Neural progenitor cell (in vitro differentiated cells): ENCODE measurements around the gene EIF2AK2. TPM values are rescaled to one million over a fixed set of nuclear protein-coding genes. Genes with fewer than 3 reads are reported as not detected.
"Not testable (repeated sequence)": the region's sequence is repeated elsewhere in the genome, so short reads cannot be mapped to it uniquely, and the experiment has no call there.

Experiments used
- DNase-seq: peaks from one replicate; pipeline ENCODE4 v3.0.0-alpha.2; 2016; ENCODE audit warnings: low spot score
- H2AFZ ChIP-seq: fragments of 200-600 bp; sonication (generic); replicated peaks from 2 replicates; pipeline ENCODE4 v1.6.1; 2016; ENCODE audit warnings: antibody characterized with exemption
- H3F3A ChIP-seq: fragments of 200-600 bp; sonication (generic); 2 replicates; pipeline ENCODE4 v1.6.1; 2016; ENCODE audit warnings: antibody characterized with exemption, low read depth
- H3K27ac ChIP-seq: fragments of 200-600 bp; sonication (generic); 2 replicates; pipeline ENCODE4 v1.5.1; 2016; ENCODE audit warnings: mild to moderate bottlenecking
- H3K27me3 ChIP-seq: fragments of 200-600 bp; sonication (generic); 2 replicates; pipeline ENCODE4 v1.6.1; 2016; ENCODE audit warnings: mild to moderate bottlenecking, moderate library complexity
- H3K36me3 ChIP-seq: fragments of 200-600 bp; sonication (generic); 2 replicates; pipeline ENCODE4 v1.5.1; 2016
- H3K4me1 ChIP-seq: fragments of 200-600 bp; sonication (generic); 2 replicates; pipeline ENCODE4 v1.6.1; 2016; ENCODE audit warnings: mixed run types
- H3K4me2 ChIP-seq: fragments of 200-600 bp; sonication (generic); 2 replicates; pipeline ENCODE4 v1.6.1; 2016
- H3K4me3 ChIP-seq: fragments of 200-600 bp; sonication (generic); 2 replicates; pipeline ENCODE4 v1.5.1; 2016
- H3K79me2 ChIP-seq: fragments of 200-600 bp; sonication (generic); 2 replicates; pipeline ENCODE4 v1.6.1; 2016; ENCODE audit warnings: low read depth
- H3K9ac ChIP-seq: fragments of 200-600 bp; sonication (generic); 2 replicates; pipeline ENCODE4 v1.6.1; 2016
- H3K9me3 ChIP-seq: fragments of 200-600 bp; sonication (generic); 2 replicates; pipeline ENCODE4 v1.5.1; 2016; ENCODE audit warnings: low read depth
- H4K20me1 ChIP-seq: fragments of 200-600 bp; sonication (generic); 2 replicates; pipeline ENCODE4 v1.6.1; 2016; ENCODE audit warnings: low read depth
- H3K27ac Mint-ChIP-seq: 3 replicates; pipeline ENCODE4 v1.8.0; 2021; ENCODE audit warnings: mixed read lengths
- H3K27me3 Mint-ChIP-seq: 2 replicates; pipeline ENCODE4 v1.8.0; 2022; ENCODE audit warnings: low read depth, mild to moderate bottlenecking, inconsistent platforms, moderate library complexity, mixed read lengths; ENCODE audit not compliant: insufficient read depth
- H3K36me3 Mint-ChIP-seq: 3 replicates; pipeline ENCODE4 v1.8.0; 2021; ENCODE audit warnings: mixed read lengths
- H3K4me1 Mint-ChIP-seq: 3 replicates; pipeline ENCODE4 v1.8.0; 2021; ENCODE audit warnings: mixed read lengths
- H3K4me3 Mint-ChIP-seq: 3 replicates; pipeline ENCODE4 v1.8.0; 2021; ENCODE audit warnings: mild to moderate bottlenecking, moderate library complexity, mixed read lengths
- H3K9me3 Mint-ChIP-seq: 3 replicates; pipeline ENCODE4 v1.8.0; 2020; ENCODE audit warnings: mixed read lengths
- EZH2 ChIP-seq: fragments of 200-600 bp; sonication (generic); IDR thresholded peaks from 2 replicates; pipeline ENCODE4 v1.6.1; 2017; ENCODE audit warnings: antibody characterized with exemption, mild to moderate bottlenecking, moderate library complexity
- EZH2phosphoT487 ChIP-seq: fragments of 200-600 bp; sonication (generic); IDR thresholded peaks from 2 replicates; pipeline ENCODE4 v1.6.1; 2017; ENCODE audit warnings: antibody characterized with exemption
- total RNA-seq: library from RNA; depleted of rRNA; stranded (reverse); fragments of >200 nt; gene quantifications from 2 replicates; pipeline ENCODE4 v1.2.3, GENCODE V29; 2015; ENCODE audit warnings: low replicate concordance
- TF ChIP-seq, protein P1 (sequence below): fragments of 200-600 bp; sonication (generic); IDR thresholded peaks from 2 replicates; pipeline ENCODE4 v1.5.1; 2017; ENCODE audit warnings: antibody characterized with exemption, mild to moderate bottlenecking

The EIF2AK2 gene
- total RNA-seq, 1 donor from 2014 or later, result 35.3 TPM

- H3F3A ChIP-seq, result peaks cover 12% of the 10 kb centered on the region
- no peak overlapping the region for H3K9ac ChIP-seq
- H3K36me3 Mint-ChIP-seq, result peaks cover 19% of the 10 kb centered on the region
- H3K27me3 Mint-ChIP-seq, result no peaks in the 10 kb centered on the region
- H3K79me2 ChIP-seq, result peaks cover 9% of the 10 kb centered on the region
- TF ChIP-seq, protein P1, sequence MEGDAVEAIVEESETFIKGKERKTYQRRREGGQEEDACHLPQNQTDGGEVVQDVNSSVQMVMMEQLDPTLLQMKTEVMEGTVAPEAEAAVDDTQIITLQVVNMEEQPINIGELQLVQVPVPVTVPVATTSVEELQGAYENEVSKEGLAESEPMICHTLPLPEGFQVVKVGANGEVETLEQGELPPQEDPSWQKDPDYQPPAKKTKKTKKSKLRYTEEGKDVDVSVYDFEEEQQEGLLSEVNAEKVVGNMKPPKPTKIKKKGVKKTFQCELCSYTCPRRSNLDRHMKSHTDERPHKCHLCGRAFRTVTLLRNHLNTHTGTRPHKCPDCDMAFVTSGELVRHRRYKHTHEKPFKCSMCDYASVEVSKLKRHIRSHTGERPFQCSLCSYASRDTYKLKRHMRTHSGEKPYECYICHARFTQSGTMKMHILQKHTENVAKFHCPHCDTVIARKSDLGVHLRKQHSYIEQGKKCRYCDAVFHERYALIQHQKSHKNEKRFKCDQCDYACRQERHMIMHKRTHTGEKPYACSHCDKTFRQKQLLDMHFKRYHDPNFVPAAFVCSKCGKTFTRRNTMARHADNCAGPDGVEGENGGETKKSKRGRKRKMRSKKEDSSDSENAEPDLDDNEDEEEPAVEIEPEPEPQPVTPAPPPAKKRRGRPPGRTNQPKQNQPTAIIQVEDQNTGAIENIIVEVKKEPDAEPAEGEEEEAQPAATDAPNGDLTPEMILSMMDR, result no peak
- TF ChIP-seq EZH2phosphoT487 (no peak), EZH2 (no peak)
- H2AFZ ChIP-seq, result no peak overlapping the region
- H3K27ac ChIP-seq, result no peak overlapping the region
- H3K9me3 Mint-ChIP-seq, result peaks cover 3% of the 10 kb centered on the region
- peaks cover 9% of the 10 kb centered on the region for H3K4me1 ChIP-seq
- peaks cover under 1% of the 10 kb centered on the region for H3K9me3 ChIP-seq
- no peaks in the 10 kb centered on the region for H4K20me1 ChIP-seq
- peaks cover 22% of the 10 kb centered on the region for H3K36me3 ChIP-seq
- no peak overlapping the region for H3K4me3 Mint-ChIP-seq
- DNase-seq, result no peak
- no peak overlapping the region for H3K4me3 ChIP-seq
- no peak overlapping the region for H3K27ac Mint-ChIP-seq
- no peaks in the 10 kb centered on the region for H3K4me1 Mint-ChIP-seq
- no peaks in the 10 kb centered on the region for H3K27me3 ChIP-seq
- peak overlapping the region; percentile 12 for H3K4me2 ChIP-seq
These were observed 41.9 kb upstream of the EIF2AK2 start for GRCh38 chr2:37198681-37199065.

- no peaks in the 10 kb centered on the region for H4K20me1 ChIP-seq
- H3K79me2 ChIP-seq, result peaks cover 7% of the 10 kb centered on the region
- no peak within 1 kb of the TSS for H3K9ac ChIP-seq
- peak within 1 kb of the TSS; percentile 91 for H3K4me3 Mint-ChIP-seq
- H3K36me3 Mint-ChIP-seq, result peaks cover 7% of the 10 kb centered on the region
- H2AFZ ChIP-seq, result no peak within 1 kb of the TSS
- H3K4me1 Mint-ChIP-seq, result peaks cover 3% of the 10 kb centered on the region
- H3K9me3 Mint-ChIP-seq, result peaks cover 3% of the 10 kb centered on the region
- H3K27me3 ChIP-seq, result no peaks in the 10 kb centered on the region
- H3K36me3 ChIP-seq, result peaks cover 3% of the 10 kb centered on the region
- TF ChIP-seq EZH2, result no peak
- no peak for TF ChIP-seq EZH2phosphoT487
- TF ChIP-seq, protein P1, result no peak
- H3K4me3 ChIP-seq, result peak within 1 kb of the TSS; percentile 47
- peaks cover 29% of the 10 kb centered on the region for H3F3A ChIP-seq
- peaks cover 25% of the 10 kb centered on the region for H3K4me1 ChIP-seq
- no peak within 1 kb of the TSS for H3K27ac Mint-ChIP-seq
- no peaks in the 10 kb centered on the region for H3K27me3 Mint-ChIP-seq
- H3K4me2 ChIP-seq, result peak within 1 kb of the TSS; percentile 51
- peak; percentile 46 for DNase-seq
- no peak within 1 kb of the TSS for H3K27ac ChIP-seq
- no peaks in the 10 kb centered on the region for H3K9me3 ChIP-seq
These were observed 39.8 kb upstream of the EIF2AK2 start, which contains the start of gene CEBPZOS for GRCh38 chr2:37196320-37197195. CEBPZOS (plus strand) TSS chr2:37196496; CDS start chr2:37199705, 3,209 bp downstream.

- not testable (repeated sequence) for H3K4me1 Mint-ChIP-seq, H3K4me2 ChIP-seq, H3K27ac ChIP-seq, H2AFZ ChIP-seq, H3K9ac ChIP-seq, H3K9me3 Mint-ChIP-seq, H3K36me3 ChIP-seq, H3K27ac Mint-ChIP-seq, H3K36me3 Mint-ChIP-seq, H3K79me2 ChIP-seq, H4K20me1 ChIP-seq, H3K27me3 Mint-ChIP-seq, H3K9me3 ChIP-seq, H3K27me3 ChIP-seq, DNase-seq
- Histone ChIP-seq H3K4me1 (peaks cover 31% of the 10 kb centered on the region), H3F3A (peaks cover 31% of the 10 kb centered on the region), H3K4me3 (peak overlapping the region; percentile 47)
- peak overlapping the region; percentile 91 for H3K4me3 Mint-ChIP-seq
These were observed 39.1 kb upstream of the EIF2AK2 start for GRCh38 chr2:37195862-37196319.

DNA sequence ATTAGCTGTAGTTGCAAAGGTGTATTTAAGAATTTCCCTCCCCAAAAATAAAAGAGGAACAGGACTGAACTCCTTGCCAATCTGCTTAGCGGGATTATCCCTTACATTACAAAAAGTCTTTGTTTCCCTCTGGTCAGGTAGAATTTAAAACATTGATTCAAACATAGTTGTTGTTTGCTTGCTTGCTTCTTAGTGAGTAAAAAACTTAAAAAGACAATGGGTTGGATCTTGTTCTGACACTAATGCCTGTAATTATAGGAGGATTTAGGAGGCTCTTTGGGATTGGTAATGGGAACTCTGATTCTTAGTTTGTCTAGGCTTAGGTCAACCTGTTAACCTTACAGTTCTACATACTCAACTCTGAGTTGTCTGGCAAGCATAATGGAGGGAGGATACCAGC is 35.8 kb upstream of the EIF2AK2 start:
- peak; percentile 5 for DNase-seq
- TF ChIP-seq EZH2phosphoT487, result peak; percentile 87
- TF ChIP-seq, protein P1, result no peak
- Histone ChIP-seq H3K79me2 (peaks cover 4% of the 10 kb centered on the region), H3K27ac (no peak overlapping the region), H3K9ac (no peak overlapping the region), H3K27me3 (no peaks in the 10 kb centered on the region), H4K20me1 (no peaks in the 10 kb centered on the region), H3K9me3 (no peaks in the 10 kb centered on the region), H3K36me3 (no peaks in the 10 kb centered on the region), H3F3A (peaks cover 31% of the 10 kb centered on the region), H3K4me1 (peaks cover 21% of the 10 kb centered on the region), H3K4me3 (no peak overlapping the region), H3K4me2 (peak overlapping the region; percentile 22), H2AFZ (no peak overlapping the region)
- no peak overlapping the region for H3K4me3 Mint-ChIP-seq
- peaks cover 3% of the 10 kb centered on the region for H3K9me3 Mint-ChIP-seq
- peaks cover 9% of the 10 kb centered on the region for H3K4me1 Mint-ChIP-seq
- H3K36me3 Mint-ChIP-seq, result no peaks in the 10 kb centered on the region
- H3K27ac Mint-ChIP-seq, result no peak overlapping the region
- no peaks in the 10 kb centered on the region for H3K27me3 Mint-ChIP-seq
